Glomerular visceral epithelial cell (primary cell): Measurements from ENCODE around the gene C2orf42.
"Not testable (repeated sequence)": the region's sequence is repeated elsewhere in the genome, so short reads cannot be mapped to it uniquely, and the experiment has no call there.

ENCODE experiments used
- DNase-seq: peaks from one replicate; pipeline ENCODE4 v3.0.0-alpha.2; 2016; ENCODE audit errors: extremely low spot score

The C2orf42 gene

DNA sequence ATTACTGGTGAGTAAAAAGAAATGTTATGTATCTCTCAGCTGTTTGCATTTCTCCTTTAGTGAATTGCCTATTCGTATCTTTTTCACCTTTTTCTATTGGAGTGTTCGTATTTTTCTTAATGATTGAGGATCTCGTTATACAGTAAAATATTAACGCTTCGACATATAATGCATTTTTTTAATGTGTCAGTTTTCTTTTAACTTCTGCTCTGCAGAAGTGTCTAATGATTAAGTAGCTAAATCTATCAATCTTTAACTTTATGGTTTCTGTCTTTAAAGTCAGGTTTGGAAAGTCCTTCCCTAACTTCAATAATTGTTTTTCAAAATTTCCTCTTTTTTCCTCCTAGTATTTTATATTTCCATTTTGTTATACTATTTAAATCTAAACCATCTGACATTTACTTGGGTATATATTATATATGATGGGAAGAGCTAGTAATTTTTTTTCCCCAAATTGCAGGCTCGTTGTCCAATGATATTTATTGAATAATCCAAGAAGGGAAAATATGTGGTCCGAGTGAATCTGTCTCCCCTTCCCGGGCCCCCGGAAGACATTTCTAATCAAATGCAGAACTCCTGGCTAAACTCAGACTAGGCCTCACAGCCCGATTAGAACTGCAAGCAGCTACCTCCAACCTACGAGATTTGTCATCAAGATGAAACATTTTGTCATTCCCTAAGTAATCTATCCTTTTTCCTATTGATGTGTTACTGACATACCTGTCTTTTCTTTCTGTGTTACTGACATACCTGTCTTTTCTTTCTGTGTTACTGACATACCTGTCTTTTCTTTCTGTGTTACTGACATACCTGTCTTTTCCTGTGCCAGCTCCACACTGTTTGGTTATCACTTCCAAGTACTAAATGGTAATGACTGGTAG is 86.3 kb downstream of the C2orf42 start:
- DNase-seq, result peak; percentile 78

DNA sequence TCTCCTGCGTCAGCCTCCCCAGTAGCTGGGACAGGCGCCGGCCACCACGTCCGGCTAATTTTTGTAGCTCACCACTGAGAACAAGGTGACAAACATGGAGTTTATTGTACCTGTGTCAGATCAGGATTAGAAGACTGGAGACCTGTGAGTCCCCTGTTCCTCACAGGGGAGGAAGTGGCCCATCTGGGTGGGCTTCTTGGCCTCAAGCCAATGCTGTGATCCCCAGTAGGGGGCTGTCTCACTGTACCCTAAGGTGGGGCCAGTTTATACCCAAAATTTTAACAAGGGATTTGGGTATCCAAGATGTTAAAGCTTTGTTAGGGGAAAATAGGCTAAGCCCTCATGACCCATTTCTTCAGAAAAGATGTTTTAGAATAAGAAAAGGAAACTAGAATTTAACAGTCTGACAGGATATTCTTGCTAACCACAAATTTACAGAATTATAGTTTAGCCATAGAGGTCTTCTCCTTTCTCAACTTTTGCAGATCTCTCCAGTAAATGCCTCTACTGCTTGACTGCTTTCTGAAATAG is 87.2 kb downstream of the C2orf42 start:
- DNase-seq, result no peak

DNA sequence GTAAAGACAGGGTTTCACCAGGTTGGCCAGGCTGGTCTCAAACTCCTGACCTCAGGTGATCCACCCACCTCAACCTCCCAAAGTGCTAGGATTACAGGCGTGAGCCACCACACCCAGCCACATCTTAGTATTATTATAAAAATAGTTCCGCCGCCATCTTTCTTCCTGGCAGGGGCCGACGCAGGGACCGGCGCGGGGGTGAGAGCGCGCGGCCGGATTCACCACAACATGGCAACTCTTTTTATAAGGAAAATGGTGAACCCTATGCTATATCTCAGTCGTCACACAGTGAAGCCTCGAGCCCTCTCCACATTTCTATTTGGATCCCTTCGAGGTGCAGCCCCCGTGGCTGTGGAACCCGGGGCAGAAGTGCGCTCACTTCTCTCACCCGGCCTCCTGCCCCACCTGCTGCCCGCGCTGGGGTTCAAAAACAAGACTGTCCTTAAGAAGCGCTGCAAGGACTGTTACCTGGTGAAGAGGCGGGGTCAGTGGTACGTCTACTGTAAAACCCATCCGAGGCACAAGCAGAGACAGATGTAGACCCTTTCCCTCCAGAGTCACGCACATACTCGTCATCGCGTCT is 88.4 kb downstream of the C2orf42 start:
- not testable (repeated sequence) for DNase-seq

DNA sequence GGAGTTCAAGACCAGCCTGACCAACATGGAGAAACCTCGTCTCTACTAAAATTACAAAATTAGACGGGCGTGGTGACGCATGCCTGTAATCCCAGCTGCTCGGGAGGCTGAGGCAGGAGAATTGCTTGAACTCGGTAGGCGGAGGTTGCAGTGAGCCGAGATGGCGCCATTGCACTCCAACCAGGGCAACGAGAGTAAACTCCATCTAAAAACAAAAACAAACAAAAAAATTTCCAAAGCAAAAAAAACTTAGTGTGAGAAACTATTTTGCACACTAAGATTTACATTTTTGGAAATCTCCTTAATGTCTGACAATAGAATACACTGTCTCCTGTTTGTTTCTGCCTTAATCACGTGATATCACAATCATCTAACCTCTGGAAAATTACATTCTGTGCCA is 89.1 kb downstream of the C2orf42 start:
- not testable (repeated sequence) for DNase-seq

DNA sequence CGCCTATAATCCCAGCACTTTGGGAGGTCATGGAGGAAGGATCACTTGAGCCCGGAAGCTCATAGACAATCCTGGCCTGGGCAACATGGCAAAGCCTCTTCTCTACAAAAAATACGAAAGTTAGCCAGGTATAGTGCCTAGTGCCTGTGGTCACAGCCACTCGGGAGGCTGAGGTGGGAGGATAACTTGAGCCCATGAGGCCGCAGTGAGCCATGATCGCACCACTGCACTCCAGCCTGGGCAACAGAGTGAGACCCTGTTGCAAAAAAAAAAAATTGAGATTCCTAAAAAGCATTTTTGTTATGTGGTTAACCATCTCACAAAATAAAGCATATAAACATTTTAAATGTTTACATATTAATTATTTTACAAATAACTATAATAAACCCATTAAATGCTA is 89.6 kb downstream of the C2orf42 start:
- DNase-seq, result no peak
